Astrocyte (in vitro differentiated cells and primary cell): ENCODE results near the gene ARFRP1. TPM values are rescaled to one million over a fixed set of nuclear protein-coding genes. Genes with fewer than 3 reads are reported as not detected.

Experiments used
- DNase-seq: peaks from one replicate; pipeline ENCODE4 v3.0.0-alpha.2; 2010; ENCODE audit warnings: low read depth
- FAIRE-seq: peaks from 2 replicates; lab custom pipeline; 2011; peaks lifted over from hg19 to GRCh38; lab: Jason Lieb, UNC
- H2AFZ ChIP-seq: 2 replicates; pipeline ENCODE4 v1.6.0; 2012; ENCODE audit warnings: low read depth, low read length, inconsistent platforms
- H3K27ac ChIP-seq: 2 replicates; pipeline ENCODE4 v1.5.1; 2011; ENCODE audit warnings: low read depth, low read length, inconsistent platforms
- H3K27me3 ChIP-seq: 2 replicates; pipeline ENCODE4 v1.6.0; 2011; ENCODE audit warnings: low read length, inconsistent platforms; ENCODE audit not compliant: insufficient read depth
- H3K36me3 ChIP-seq: 2 replicates; pipeline ENCODE4 v1.5.1; 2011; ENCODE audit warnings: low read length, inconsistent platforms; ENCODE audit not compliant: insufficient read depth
- H3K4me1 ChIP-seq: 2 replicates; pipeline ENCODE4 v1.5.1; 2011; ENCODE audit warnings: low read length, inconsistent platforms; ENCODE audit not compliant: insufficient read depth
- H3K4me2 ChIP-seq: 2 replicates; pipeline ENCODE4 v1.6.0; 2012; ENCODE audit warnings: low read length, inconsistent platforms
- H3K4me3 ChIP-seq: 2 replicates; pipeline ENCODE4 v1.5.1; 2011; ENCODE audit warnings: low read depth, mild to moderate bottlenecking, low read length, inconsistent platforms; ENCODE audit not compliant: insufficient read depth
- H3K79me2 ChIP-seq: 2 replicates; pipeline ENCODE4 v1.6.0; 2012; ENCODE audit warnings: mild to moderate bottlenecking, low read length, inconsistent platforms; ENCODE audit not compliant: insufficient read depth
- H3K9ac ChIP-seq: 2 replicates; pipeline ENCODE4 v1.6.0; 2012; ENCODE audit warnings: mild to moderate bottlenecking, low read length, inconsistent platforms
- H3K9me3 ChIP-seq: 2 replicates; pipeline ENCODE4 v1.5.1; 2012; ENCODE audit warnings: low read depth, mild to moderate bottlenecking, low read length, inconsistent platforms; ENCODE audit not compliant: insufficient read depth
- H4K20me1 ChIP-seq: 2 replicates; pipeline ENCODE4 v1.6.0; 2012; ENCODE audit warnings: low read length, inconsistent platforms; ENCODE audit not compliant: insufficient read depth
- H3K27ac Mint-ChIP-seq: one replicate; pipeline ENCODE4 v1.8.0; 2021; ENCODE audit warnings: mild to moderate bottlenecking, mixed read lengths; ENCODE audit not compliant: unreplicated experiment
- H3K27me3 Mint-ChIP-seq: one replicate; pipeline ENCODE4 v1.8.0; 2021; ENCODE audit warnings: low read depth, mixed read lengths; ENCODE audit not compliant: unreplicated experiment
- H3K36me3 Mint-ChIP-seq: one replicate; pipeline ENCODE4 v1.8.0; 2021; ENCODE audit warnings: low read depth, mixed read lengths; ENCODE audit not compliant: unreplicated experiment
- H3K4me1 Mint-ChIP-seq: one replicate; pipeline ENCODE4 v1.8.0; 2021; ENCODE audit warnings: low read depth, mixed read lengths; ENCODE audit not compliant: unreplicated experiment
- H3K4me3 Mint-ChIP-seq: one replicate; pipeline ENCODE4 v1.8.0; 2021; ENCODE audit warnings: mild to moderate bottlenecking, moderate library complexity, mixed read lengths; ENCODE audit not compliant: unreplicated experiment
- H3K9me3 Mint-ChIP-seq: one replicate; pipeline ENCODE4 v1.8.0; 2021; ENCODE audit warnings: mild to moderate bottlenecking, mixed read lengths; ENCODE audit not compliant: unreplicated experiment
- EZH2 ChIP-seq: IDR thresholded peaks from 2 replicates; pipeline ENCODE4 v1.6.1; 2012; ENCODE audit warnings: mild to moderate bottlenecking, low read length, inconsistent platforms; ENCODE audit not compliant: insufficient read depth
- total RNA-seq: library from RNA; stranded (reverse); gene quantifications from 2 replicates; pipeline ENCODE4 v1.2.1, GENCODE V29; 2021
- TF ChIP-seq, protein P1 (sequence below): IDR thresholded peaks from 2 replicates; pipeline ENCODE4 v1.5.1; 2011; ENCODE audit warnings: low read depth, mild to moderate bottlenecking, inconsistent platforms, low read length, moderate library complexity; ENCODE audit not compliant: insufficient read depth

Gene ARFRP1
- total RNA-seq, 1 donor from 2014 or later = 32.5 TPM

DNA sequence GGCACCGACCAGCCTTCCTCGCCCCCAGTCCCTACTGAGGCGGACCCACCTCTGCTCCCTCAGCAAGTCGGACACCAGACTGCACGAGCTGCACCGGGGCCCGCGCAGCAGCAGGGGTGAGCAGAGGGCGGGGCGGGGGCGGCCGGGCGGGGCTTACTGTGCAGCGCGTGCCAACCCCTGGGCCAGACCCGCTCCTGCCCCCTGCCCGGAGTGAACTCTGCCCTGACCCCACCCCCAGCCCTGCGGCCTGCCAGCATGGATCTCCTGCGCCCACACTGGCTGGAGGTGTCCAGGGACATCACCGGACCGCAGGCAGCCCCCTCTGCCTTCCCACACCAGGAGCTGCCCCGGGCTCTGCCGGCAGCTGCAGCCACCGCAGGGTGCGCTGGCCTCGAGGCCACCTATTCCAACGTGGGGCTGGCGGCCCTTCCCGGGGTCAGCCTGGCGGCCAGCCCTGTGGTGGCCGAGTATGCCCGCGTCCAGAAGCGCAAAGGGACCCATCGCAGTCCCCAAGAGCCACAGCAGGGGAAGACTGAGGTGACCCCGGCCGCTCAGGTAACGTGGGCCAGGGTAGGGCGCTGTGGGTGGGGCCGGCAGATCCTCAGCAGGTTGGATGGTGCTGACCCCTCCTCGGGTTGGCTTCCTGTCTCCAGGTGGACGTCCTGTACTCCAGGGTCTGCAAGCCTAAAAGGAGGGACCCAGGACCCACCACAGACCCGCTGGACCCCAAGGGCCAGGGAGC is 30.3 kb upstream of the ARFRP1 start:
- peaks cover 12% of the 10 kb centered on the region for H3K36me3 Mint-ChIP-seq
- Histone ChIP-seq H3K27me3 (no peaks in the 10 kb centered on the region), H3K79me2 (peaks cover 8% of the 10 kb centered on the region), H3K36me3 (no peaks in the 10 kb centered on the region), H4K20me1 (peaks cover 42% of the 10 kb centered on the region), H3K4me1 (peaks cover 15% of the 10 kb centered on the region), H3K9me3 (no peaks in the 10 kb centered on the region), H3K27ac (no peak overlapping the region), H3K4me3 (no peak overlapping the region), H3K9ac (no peak overlapping the region), H3K4me2 (no peak overlapping the region), H2AFZ (no peak overlapping the region)
- no peaks in the 10 kb centered on the region for H3K9me3 Mint-ChIP-seq
- no peaks in the 10 kb centered on the region for H3K4me1 Mint-ChIP-seq
- no peak overlapping the region for H3K27ac Mint-ChIP-seq
- TF ChIP-seq, protein P1, sequence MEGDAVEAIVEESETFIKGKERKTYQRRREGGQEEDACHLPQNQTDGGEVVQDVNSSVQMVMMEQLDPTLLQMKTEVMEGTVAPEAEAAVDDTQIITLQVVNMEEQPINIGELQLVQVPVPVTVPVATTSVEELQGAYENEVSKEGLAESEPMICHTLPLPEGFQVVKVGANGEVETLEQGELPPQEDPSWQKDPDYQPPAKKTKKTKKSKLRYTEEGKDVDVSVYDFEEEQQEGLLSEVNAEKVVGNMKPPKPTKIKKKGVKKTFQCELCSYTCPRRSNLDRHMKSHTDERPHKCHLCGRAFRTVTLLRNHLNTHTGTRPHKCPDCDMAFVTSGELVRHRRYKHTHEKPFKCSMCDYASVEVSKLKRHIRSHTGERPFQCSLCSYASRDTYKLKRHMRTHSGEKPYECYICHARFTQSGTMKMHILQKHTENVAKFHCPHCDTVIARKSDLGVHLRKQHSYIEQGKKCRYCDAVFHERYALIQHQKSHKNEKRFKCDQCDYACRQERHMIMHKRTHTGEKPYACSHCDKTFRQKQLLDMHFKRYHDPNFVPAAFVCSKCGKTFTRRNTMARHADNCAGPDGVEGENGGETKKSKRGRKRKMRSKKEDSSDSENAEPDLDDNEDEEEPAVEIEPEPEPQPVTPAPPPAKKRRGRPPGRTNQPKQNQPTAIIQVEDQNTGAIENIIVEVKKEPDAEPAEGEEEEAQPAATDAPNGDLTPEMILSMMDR = no peak
- no peak for TF ChIP-seq EZH2
- DNase-seq = no peak
- FAIRE-seq = no peak
- H3K27me3 Mint-ChIP-seq = no peaks in the 10 kb centered on the region
- no peak overlapping the region for H3K4me3 Mint-ChIP-seq

DNA sequence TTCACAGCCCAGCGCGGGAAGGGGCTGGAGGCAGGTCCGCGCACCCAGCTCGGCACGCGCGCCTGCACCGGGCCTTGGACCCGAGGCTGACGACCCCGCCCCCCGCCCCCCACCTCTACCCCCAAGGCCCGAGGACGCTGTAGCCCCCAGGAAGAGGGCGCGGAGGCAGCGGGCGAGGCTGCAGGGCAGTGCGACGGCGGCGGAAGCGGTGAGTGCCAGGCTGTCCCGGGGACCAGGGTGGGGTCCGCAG is 29.8 kb upstream of the ARFRP1 start:
- FAIRE-seq (no peak), DNase-seq (no peak)
- peaks cover 12% of the 10 kb centered on the region for H3K36me3 Mint-ChIP-seq
- Histone ChIP-seq H3K9me3 (no peaks in the 10 kb centered on the region), H3K27me3 (no peaks in the 10 kb centered on the region), H3K27ac (no peak overlapping the region), H3K9ac (no peak overlapping the region), H3K4me2 (no peak overlapping the region), H3K4me3 (no peak overlapping the region), H3K36me3 (no peaks in the 10 kb centered on the region), H3K79me2 (peaks cover 12% of the 10 kb centered on the region), H2AFZ (no peak overlapping the region), H3K4me1 (peaks cover 15% of the 10 kb centered on the region), H4K20me1 (peaks cover 47% of the 10 kb centered on the region)
- no peak overlapping the region for H3K27ac Mint-ChIP-seq
- TF ChIP-seq EZH2 = no peak
- TF ChIP-seq, protein P1 = no peak
- no peak overlapping the region for H3K4me3 Mint-ChIP-seq
- no peaks in the 10 kb centered on the region for H3K9me3 Mint-ChIP-seq
- no peaks in the 10 kb centered on the region for H3K27me3 Mint-ChIP-seq
- H3K4me1 Mint-ChIP-seq = no peaks in the 10 kb centered on the region

DNA sequence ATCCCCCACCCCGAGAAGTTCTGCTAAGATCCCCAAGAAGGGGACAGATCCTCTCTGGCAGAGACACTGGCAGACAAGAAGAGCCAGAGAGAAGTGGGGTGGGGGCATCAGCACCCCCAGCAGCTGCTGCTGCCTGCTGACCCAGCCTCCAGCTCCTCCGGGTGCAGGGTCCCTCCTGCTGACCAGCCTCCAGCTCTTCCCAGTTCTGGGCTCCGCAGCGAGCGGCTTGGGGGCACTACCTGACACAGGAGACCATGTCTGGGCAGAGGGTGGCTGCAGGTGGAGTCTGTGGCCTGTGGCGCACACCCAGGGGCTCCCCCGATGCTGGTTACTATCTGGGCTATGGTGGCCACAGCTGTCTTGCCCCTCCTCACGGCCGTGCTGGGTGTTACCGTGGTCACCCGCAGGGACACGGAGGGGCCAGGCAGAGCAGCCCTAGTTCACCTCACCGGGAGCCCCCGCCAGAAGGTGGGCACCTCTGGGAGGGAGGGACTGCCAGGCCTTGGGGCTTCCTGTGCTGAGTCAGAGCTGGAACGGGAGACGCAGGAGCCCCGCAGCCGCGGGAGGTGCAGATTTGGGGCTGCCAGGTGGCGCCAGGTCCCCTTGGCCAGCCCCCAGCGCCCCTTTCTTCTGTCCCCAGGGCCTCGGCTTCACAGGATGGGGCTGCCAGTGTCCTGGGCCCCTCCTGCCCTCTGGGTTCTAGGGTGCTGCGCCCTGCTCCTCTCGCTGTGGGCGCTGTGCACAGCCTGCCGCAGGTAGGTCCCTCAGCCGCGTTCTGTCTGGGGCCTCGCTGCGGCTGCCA is 29.3 kb upstream of the ARFRP1 start:
- DNase-seq (no peak), FAIRE-seq (no peak)
- H4K20me1 ChIP-seq = peaks cover 52% of the 10 kb centered on the region
- H3K36me3 ChIP-seq = no peaks in the 10 kb centered on the region
- no peak overlapping the region for H3K9ac ChIP-seq
- no peak overlapping the region for H2AFZ ChIP-seq
- Mint-ChIP-seq H3K4me3 (no peak overlapping the region), H3K27ac (no peak overlapping the region), H3K36me3 (peaks cover 12% of the 10 kb centered on the region), H3K9me3 (no peaks in the 10 kb centered on the region), H3K4me1 (no peaks in the 10 kb centered on the region), H3K27me3 (no peaks in the 10 kb centered on the region)
- H3K4me2 ChIP-seq = no peak overlapping the region
- H3K4me3 ChIP-seq = no peak overlapping the region
- H3K27me3 ChIP-seq = no peaks in the 10 kb centered on the region
- no peaks in the 10 kb centered on the region for H3K9me3 ChIP-seq
- H3K27ac ChIP-seq = no peak overlapping the region
- TF ChIP-seq, protein P1 = no peak
- H3K4me1 ChIP-seq = peaks cover 15% of the 10 kb centered on the region
- peaks cover 16% of the 10 kb centered on the region for H3K79me2 ChIP-seq
